ENCODE results near the gene PROSER3.
"Not testable (repeated sequence)": the region's sequence is repeated elsewhere in the genome, so short reads cannot be mapped to it uniquely, and the experiment has no call there.

The PROSER3 gene

GRCh38 chr19:35722897-35723296, 35.1 kb upstream of the PROSER3 start:
- no peak for DNase-seq (ENCODE audit: low read depth)

- no peak for DNase-seq (ENCODE audit: low read depth)
These were observed 34.3 kb upstream of the PROSER3 start for GRCh38 chr19:35723671-35724070.

DNA sequence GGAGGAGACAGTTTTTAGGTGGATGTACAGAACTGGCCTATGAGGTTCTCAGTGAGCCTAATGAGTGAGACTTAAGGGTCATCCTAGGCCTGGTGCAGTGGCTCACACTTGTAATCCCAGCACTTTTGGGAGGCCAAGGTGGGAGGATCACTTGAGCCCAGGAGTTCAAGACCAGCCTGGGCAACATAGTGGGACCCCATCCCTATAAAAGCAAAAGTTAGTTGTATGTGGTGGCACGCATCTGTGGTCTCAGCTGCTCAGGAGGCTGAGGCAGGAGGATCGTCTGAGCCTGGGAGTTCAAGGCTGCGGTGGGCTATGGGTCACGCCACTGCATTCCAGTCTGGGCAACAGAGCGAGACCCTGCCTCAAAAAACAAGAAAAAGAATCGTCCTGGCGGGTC, 33.8 kb upstream of the PROSER3 start:
- DNase-seq (ENCODE audit: low read depth): not testable (repeated sequence)

- DNase-seq (ENCODE audit: low read depth): no peak
These were observed 33.4 kb upstream of the PROSER3 start for GRCh38 chr19:35724560-35724959.

- no peak for DNase-seq (ENCODE audit: low read depth)
These were observed 32.6 kb upstream of the PROSER3 start for GRCh38 chr19:35725216-35725861.

- no peak for DNase-seq (ENCODE audit: low read depth)
These were observed 30.7 kb upstream of the PROSER3 start for GRCh38 chr19:35727053-35727955.

GRCh38 chr19:35727956-35728706, 29.8 kb upstream of the PROSER3 start:
- no peak for DNase-seq (ENCODE audit: low read depth)

GRCh38 chr19:35729021-35729420, 29.0 kb upstream of the PROSER3 start:
- DNase-seq (ENCODE audit: low read depth): no peak

GRCh38 chr19:35729763-35730162, 28.2 kb upstream of the PROSER3 start:
- no peak for DNase-seq (ENCODE audit: low read depth)

GRCh38 chr19:35730326-35730725, 27.6 kb upstream of the PROSER3 start:
- no peak for DNase-seq (ENCODE audit: low read depth)

GRCh38 chr19:35731353-35731752, 26.6 kb upstream of the PROSER3 start:
- DNase-seq (ENCODE audit: low read depth): no peak

DNA sequence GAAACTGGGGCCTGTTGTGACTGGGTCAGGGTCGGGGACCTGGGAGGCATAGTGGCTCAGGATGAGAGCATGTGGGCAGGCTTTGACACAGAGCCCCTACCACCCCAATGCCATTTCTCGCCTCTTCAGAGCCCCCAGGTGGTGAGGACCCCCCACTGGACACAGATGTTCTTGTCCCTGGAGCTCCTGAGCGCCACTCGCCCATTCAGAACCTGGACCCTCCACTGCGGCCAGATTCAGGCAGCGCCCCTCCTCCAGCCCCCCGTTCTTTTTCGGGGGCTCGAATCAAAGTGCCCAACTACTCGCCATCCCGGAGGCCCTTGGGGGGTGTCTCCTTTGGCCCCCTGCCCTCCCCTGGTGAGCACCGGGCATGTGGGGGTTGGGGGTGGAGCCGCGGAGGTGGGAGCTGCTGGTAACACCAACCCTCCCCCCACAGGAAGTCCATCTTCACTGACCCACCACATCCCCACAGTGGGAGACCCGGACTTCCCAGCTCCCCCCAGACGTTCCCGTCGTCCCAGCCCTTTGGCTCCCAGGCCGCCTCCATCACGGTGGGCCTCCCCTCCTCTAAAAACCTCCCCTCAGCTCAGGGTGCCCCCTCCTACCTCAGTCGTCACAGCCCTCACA, 26.1 kb upstream of the PROSER3 start:
- no peak for DNase-seq (ENCODE audit: low read depth)

- DNase-seq (ENCODE audit: low read depth): no peak
These were observed 25.3 kb upstream of the PROSER3 start for GRCh38 chr19:35732540-35733179.

DNA sequence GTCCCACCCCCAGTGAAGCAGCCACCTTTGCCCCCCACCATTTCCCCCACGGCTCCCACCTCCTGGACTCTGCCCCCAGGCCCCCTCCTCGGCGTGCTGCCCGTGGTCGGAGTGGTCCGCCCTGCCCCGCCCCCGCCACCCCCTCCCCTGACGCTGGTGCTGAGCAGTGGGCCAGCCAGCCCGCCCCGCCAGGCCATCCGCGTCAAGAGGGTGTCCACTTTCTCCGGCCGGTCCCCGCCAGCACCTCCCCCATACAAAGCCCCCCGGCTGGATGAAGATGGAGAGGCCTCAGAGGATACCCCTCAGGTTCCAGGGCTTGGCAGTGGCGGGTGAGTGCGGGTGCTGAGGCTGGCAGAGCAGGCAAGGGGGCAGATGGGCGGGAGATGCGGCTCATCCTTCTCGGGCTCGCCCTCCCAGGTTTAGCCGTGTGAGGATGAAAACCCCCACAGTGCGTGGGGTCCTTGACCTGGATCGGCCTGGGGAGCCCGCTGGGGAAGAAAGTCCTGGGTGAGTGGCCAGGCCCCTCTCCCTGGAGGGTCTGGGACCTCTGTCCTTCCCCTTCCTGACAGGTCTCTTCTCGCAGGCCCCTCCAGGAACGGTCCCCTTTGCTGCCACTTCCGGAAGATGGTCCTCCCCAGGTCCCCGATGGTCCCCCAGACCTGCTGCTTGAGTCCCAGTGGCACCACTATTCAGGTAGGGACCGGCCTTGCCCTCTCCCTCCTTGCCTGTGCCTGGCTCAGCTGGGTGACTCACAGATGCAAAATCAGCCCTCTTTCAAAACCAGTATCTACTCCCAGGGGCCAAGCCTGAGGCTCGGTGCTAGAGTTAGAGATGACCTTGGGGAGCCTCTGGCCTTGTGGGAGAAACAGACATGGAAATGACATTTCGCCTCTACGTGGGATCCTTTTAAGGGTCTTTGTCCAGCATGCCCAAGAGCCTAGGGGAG, 24.5 kb upstream of the PROSER3 start:
- no peak for DNase-seq (ENCODE audit: low read depth)

DNA sequence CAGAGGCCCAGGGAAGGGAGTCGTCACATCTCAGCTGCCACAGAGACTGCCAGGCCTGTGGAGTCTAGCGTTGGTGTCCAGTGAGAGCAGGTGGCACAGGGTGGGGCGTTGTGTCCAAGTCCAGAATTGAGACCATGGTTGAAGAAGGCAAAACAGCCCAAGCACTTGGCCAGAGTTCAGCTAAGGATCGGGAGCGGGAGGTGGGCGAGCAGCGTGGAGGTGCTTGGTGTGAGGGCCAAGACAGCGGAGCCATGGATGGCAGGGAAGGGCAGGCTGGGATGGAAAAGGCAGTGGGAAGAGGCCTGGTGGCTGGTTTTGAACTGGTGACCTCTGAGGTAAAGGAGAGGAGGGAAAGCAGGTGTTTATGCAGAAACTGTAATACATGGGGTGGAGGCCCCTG, 23.7 kb upstream of the PROSER3 start:
- no peak for DNase-seq (ENCODE audit: low read depth)

DNA sequence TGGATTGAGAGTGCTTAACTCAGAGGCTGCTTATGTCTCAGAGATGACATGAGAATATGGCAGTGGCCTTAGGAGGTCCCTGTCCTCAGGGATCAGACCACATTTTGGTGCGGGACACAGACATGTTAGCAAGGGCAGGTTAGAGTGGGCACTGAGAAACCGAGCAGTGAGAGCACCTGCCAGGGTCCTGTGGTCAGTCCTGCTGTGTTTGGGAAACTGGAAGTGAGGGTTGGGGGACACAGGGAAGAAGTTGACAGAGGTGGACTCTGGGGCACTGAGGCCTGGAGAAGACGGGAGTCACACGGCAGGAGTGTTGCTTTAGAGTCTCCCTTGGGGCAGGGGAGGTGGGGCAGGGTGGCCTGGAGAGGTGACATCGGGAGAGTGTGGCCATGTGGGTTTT, 23.1 kb upstream of the PROSER3 start:
- DNase-seq (ENCODE audit: low read depth): no peak

DNA sequence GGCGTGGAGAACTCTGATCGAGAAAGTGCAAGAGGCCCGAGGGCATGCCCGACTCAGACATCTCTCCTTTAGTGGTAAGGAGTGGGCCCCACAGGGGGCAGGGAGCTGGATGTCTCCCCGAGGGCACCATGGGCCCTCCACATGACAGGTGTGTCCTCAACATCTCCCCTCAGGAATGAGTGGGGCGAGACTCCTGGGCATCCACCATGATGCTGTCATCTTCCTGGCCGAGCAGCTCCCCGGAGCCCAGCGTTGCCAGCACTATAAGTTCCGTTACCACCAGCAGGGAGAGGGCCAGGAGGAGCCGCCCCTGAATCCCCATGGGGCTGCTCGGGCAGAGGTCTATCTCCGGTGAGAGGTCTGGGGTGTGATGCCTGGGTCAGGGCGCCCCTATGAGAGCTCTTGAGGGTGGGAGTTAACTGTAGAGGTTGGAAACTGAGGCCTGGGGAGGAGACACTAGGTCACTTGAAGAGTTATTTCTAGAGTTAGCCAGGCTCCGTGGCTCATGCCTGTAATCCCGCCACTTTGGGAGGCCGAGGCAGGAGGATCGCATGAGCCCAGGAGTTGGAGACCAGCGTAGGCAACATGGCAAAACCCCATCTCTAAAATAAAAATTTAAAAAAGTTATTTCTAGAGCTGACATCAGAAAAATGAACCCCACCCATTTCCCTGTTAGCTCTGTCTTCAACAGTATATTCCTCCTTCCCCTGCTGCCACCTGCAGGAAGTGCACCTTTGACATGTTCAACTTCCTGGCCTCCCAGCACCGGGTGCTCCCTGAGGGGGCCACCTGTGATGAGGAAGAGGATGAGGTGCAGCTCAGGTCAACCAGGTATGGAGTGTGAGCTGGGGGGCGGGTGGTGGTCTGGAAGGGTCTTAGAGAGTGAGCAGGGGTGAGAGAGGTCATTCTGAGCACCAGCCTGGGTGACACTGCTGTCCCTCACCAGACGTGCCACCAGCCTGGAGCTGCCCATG, 20.8 kb upstream of the PROSER3 start:
- DNase-seq (ENCODE audit: low read depth): no peak

DNA sequence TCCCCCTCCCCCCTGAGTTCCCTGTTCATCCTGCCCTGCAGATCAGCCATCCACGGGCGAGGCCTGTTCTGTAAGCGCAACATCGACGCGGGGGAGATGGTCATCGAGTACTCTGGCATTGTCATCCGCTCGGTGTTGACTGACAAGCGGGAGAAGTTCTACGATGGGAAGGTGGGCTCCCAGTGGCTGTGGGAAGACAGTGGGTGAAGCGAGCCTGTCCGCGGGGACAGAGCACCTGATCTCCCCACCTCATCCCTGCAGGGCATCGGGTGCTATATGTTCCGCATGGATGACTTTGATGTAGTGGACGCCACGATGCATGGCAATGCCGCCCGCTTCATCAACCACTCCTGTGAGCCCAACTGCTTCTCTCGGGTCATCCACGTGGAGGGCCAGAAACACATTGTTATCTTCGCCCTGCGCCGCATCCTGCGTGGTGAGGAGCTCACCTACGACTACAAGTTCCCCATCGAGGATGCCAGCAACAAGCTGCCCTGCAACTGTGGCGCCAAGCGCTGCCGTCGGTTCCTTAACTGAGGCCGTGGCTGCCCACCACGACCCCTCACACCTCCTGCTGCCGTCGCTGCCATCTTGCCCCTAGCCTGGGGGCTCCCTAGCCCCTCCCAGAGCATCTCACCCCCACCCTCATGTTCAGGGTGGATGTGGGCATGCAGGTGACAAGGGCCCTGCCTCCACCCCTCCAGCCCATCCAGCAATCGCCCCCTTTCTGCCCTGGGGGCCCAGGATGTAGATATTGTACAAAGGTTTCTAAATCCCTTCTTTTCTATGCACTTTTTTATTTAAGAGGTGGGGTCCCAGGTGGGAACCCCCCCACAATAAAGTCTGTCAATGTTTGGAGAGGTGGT, 19.7 kb upstream of the PROSER3 start:
- DNase-seq (ENCODE audit: low read depth): no peak

DNA sequence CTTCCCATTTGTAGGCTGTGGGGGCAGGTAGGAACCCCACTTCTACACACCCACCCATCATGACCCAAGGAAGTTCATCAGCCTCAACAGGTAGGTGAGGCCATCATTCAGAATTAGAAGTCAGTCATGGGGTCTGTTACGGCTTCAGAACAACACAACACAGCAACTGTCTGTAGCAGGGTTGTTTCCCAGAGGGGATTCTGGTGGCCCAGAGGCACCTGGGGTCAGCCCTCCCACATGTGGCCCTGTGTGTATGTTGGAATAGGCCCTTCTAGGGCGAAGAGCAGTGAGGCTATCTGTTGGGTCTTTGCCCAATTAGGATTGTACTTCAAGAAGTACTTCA, 19.1 kb upstream of the PROSER3 start:
- no peak for DNase-seq (ENCODE audit: low read depth)

Data from stimulated activated CD8-positive, alpha-beta memory T cell treated with anti-CD3 and anti-CD28 coated beads, Interleukin-12 subunit alpha, Interleukin-12 subunit beta, amount 100 ng/mL, for 4 hours (primary cell).